Memory B cell (primary cell): ENCODE results near the gene PLCL2.
A peak's percentile ranks its signal among the peaks of the same experiment; 100 is the strongest.

ENCODE experiments used
- ATAC-seq: fragments of 150-1000 bp; cut with Tn5 transposase; 2 replicates; pipeline ENCODE4 v1.10.0; 2021; ENCODE audit warnings: low read depth, mild to moderate bottlenecking, moderate library complexity
- DNase-seq, 2 donors: peaks; one replicate each; pipeline ENCODE4 v3.0.0; 2022; ENCODE audit warnings: low spot score in 2 of 2
- H3K27ac Mint-ChIP-seq: one replicate; pipeline ENCODE4 v1.8.0; 2022; ENCODE audit warnings: mild to moderate bottlenecking, moderate library complexity, mixed read lengths
- H3K27me3 Mint-ChIP-seq: one replicate; pipeline ENCODE4 v1.8.0; 2022; ENCODE audit warnings: mixed read lengths
- H3K36me3 Mint-ChIP-seq: one replicate; pipeline ENCODE4 v1.8.0; 2022; ENCODE audit warnings: mild to moderate bottlenecking, mixed read lengths
- H3K4me1 Mint-ChIP-seq: one replicate; pipeline ENCODE4 v1.8.0; 2022; ENCODE audit warnings: mixed read lengths
- H3K4me3 Mint-ChIP-seq: one replicate; pipeline ENCODE4 v1.8.0; 2022; ENCODE audit warnings: mild to moderate bottlenecking, moderate library complexity, mixed read lengths
- H3K9me3 Mint-ChIP-seq: one replicate; pipeline ENCODE4 v1.8.0; 2022; ENCODE audit warnings: mixed read lengths

The PLCL2 gene

DNA sequence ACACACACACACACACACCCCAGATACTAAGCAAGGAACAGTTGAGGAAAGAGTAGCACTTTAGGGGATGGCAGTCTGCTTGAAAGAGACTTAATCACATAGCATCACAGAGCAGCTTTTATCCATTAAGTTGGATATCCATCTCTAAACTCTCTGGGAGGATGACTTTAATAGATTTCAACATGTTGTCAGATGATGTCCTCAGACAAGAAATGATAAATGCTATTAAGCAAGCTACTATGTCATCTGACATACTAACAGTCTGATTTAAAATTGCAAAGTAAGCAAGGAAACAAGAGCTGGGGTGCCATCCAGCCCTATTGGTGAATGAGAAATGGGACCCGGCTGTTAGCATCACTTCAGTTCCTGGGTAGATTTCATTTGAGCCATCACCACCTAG is 136.9 kb downstream of the PLCL2 start:
- H3K36me3 Mint-ChIP-seq = peaks cover 13% of the 10 kb centered on the region
- H3K27me3 Mint-ChIP-seq = no peaks in the 10 kb centered on the region
- no peak overlapping the region for H3K4me3 Mint-ChIP-seq
- peak overlapping the region; percentile 76 for H3K27ac Mint-ChIP-seq
- peaks cover 20% of the 10 kb centered on the region for H3K4me1 Mint-ChIP-seq
- DNase-seq = no peak
- ATAC-seq = no peak
- H3K9me3 Mint-ChIP-seq = no peaks in the 10 kb centered on the region

DNA sequence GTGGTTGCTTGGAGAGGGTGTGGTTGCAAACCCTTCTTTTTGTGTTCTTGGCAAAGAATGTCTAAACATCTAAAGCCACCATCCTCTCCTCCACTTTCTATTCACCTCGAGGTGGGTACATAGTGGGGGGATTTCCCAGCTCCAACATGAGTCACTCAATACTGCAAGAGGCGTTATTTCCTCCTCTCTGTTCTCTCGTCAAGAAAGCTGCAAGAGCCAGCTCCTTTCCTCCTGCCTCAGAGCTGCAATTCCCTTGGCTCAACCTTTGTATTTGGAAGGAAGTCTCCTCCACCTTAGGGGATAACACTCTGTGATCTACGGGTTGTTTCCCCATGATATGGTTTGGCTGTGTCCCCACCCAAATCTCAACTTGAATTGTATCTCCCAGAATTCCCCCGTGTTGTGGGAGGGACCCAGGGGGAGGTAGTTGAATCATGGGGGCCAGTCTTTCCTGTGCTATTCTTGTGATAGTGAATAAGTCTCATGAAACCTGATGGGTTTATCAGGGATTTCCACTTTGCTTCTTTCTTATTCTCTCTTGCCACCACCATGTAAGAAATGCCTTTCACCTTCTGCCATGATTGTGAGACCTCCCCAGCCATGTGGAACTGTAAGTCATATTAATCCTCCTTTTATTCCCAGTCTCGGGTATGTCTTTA is 138.4 kb downstream of the PLCL2 start:
- Mint-ChIP-seq H3K27ac (peak overlapping the region; percentile 94), H3K36me3 (peaks cover 12% of the 10 kb centered on the region), H3K4me3 (no peak overlapping the region), H3K4me1 (peaks cover 18% of the 10 kb centered on the region), H3K27me3 (no peaks in the 10 kb centered on the region), H3K9me3 (no peaks in the 10 kb centered on the region)
- peak; percentile 97 for ATAC-seq
- DNase-seq = peak in 1 of 2 donors; percentile 6

DNA sequence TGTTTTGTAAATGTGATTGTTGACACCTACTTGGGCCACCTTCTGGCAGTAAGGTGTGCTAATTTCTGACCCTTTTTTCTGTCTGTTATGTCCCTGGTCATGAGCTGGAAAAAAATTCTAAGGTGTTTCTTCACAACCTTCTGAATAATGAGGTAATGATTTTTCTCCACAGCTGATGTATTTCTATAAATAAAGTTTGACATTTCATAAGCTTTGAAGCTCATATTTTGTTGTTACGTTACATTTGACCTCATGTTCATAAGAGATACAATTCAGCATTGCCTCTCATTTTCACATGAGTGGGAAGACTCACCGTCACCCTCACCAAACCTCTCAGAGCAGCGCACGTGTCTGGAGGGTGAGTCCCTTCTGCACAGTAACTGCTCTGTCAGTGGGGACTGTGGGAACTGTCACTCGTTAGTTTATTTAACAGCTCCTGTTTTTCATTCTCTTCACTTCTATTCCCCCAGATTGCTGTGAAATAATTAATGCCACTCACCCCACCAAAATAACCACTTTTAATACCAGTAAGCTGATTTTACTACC is 140.9 kb downstream of the PLCL2 start:
- ATAC-seq (no peak), DNase-seq (no peak)
- no peaks in the 10 kb centered on the region for H3K9me3 Mint-ChIP-seq
- H3K4me3 Mint-ChIP-seq = no peak overlapping the region
- no peak overlapping the region for H3K27ac Mint-ChIP-seq
- H3K27me3 Mint-ChIP-seq = no peaks in the 10 kb centered on the region
- peaks cover 37% of the 10 kb centered on the region for H3K4me1 Mint-ChIP-seq
- peaks cover 12% of the 10 kb centered on the region for H3K36me3 Mint-ChIP-seq

DNA sequence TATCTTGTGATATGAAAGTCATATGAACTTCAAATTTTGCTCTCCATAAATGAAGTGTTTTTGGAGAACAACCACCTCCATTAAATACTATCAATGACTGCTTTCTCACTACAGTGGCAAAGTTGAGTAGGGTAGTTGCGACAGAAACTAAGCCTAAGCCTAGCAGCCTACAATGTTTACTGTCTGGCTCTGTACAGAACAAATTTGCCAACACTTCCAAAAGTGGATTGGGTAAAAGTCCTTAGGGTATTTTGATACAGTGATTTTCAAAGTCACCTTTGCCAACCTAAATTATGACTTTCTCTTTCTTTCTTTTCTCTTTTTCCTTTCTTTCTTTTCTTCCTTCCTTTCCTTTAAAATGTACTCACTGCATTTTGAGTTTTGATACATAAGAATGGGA is 142.6 kb downstream of the PLCL2 start:
- H3K27me3 Mint-ChIP-seq = no peaks in the 10 kb centered on the region
- peaks cover 38% of the 10 kb centered on the region for H3K4me1 Mint-ChIP-seq

DNA sequence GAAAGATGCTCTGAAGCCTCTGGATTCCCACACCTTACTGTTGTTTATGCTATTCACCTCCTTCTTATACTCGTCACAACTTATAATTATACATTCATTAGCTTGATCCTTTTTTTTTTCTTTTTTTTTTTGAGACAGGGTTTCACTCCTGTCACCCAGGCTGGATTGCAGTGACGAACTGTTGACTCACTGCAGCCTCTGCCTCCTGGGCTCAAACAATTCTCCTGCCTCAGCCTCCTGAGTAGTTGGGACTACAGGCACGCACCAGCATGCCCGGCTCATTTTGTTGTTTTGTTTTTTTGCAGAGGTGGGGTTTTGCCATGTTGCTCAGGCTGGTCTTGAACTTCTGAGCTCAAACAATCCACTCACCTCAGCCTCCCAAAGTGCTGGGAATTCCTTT is 143.6 kb downstream of the PLCL2 start:
- H3K4me1 Mint-ChIP-seq = peaks cover 33% of the 10 kb centered on the region
- DNase-seq (no peak), ATAC-seq (no peak)
- peaks cover 3% of the 10 kb centered on the region for H3K36me3 Mint-ChIP-seq
- no peaks in the 10 kb centered on the region for H3K9me3 Mint-ChIP-seq
- no peaks in the 10 kb centered on the region for H3K27me3 Mint-ChIP-seq
- peak overlapping the region; percentile 6 for H3K27ac Mint-ChIP-seq
- H3K4me3 Mint-ChIP-seq = no peak overlapping the region

More for the DNA sequence above, 142.6 kb downstream of the PLCL2 start:
- ATAC-seq (no peak), DNase-seq (no peak)
- peak overlapping the region; percentile 15 for H3K27ac Mint-ChIP-seq
- H3K4me3 Mint-ChIP-seq = no peak overlapping the region
- H3K36me3 Mint-ChIP-seq = peaks cover 7% of the 10 kb centered on the region
- no peaks in the 10 kb centered on the region for H3K9me3 Mint-ChIP-seq

DNA sequence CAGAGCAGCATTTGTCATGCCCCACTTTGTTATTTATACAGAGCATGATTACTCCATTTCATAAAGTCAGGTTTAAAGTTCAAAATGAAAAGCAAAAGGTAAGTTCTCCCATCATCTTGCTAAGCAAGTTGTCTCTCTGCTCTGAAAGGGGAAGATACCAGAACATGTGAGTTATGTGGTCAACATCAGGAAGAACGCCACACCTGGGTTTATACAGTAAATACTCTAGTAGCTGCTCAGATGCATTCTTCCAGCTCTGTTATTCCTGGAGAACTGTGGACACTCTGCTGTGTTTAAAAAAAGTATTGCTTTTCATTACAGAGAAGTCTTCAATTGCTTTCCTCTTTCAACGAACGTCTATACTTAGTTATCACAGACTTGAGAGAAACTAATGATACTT is 145.7 kb downstream of the PLCL2 start:
- DNase-seq = peak in 1 of 2 donors; percentile 19
- Mint-ChIP-seq H3K27me3 (no peaks in the 10 kb centered on the region), H3K9me3 (no peaks in the 10 kb centered on the region), H3K27ac (peak overlapping the region; percentile 71), H3K4me3 (peak overlapping the region; percentile 21), H3K4me1 (peaks cover 40% of the 10 kb centered on the region), H3K36me3 (peaks cover 7% of the 10 kb centered on the region)
- ATAC-seq = peak; percentile 87

DNA sequence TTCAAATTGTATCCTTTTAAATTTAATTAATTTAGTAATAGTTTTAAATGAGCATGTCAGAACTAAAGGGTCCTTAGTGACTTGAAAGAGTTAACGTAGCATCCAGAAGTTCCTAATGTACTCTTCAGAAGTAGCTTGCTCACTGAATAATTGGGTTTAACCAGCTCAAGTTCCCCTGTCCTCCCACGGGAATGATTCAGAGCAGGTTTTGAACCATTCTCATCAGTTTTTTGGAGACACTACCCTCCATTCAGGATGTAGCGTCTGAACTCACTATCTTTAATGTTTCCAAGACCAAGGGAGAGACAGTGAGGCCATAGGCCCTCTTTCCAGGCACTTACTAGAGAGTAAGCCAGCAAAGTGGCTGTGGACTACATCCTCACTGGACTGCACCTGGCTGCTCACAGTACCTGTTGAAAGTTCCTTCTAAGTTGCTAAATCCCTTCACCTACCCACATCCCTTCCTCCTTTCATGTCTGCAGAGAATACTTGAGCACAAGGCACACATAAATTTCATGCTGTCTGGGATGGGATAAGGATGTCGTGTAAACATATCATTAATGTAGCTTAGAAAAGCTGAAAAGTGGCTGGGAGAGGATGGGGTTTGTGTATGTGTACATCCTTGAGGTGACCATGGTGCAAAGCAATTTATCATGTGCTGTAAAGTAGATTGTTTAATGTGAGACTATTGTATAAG is 146.3 kb downstream of the PLCL2 start:
- DNase-seq (no peak), ATAC-seq (no peak)
- Mint-ChIP-seq H3K4me3 (no peak overlapping the region), H3K4me1 (peaks cover 41% of the 10 kb centered on the region), H3K9me3 (no peaks in the 10 kb centered on the region), H3K36me3 (peaks cover 8% of the 10 kb centered on the region), H3K27me3 (no peaks in the 10 kb centered on the region), H3K27ac (no peak overlapping the region)

DNA sequence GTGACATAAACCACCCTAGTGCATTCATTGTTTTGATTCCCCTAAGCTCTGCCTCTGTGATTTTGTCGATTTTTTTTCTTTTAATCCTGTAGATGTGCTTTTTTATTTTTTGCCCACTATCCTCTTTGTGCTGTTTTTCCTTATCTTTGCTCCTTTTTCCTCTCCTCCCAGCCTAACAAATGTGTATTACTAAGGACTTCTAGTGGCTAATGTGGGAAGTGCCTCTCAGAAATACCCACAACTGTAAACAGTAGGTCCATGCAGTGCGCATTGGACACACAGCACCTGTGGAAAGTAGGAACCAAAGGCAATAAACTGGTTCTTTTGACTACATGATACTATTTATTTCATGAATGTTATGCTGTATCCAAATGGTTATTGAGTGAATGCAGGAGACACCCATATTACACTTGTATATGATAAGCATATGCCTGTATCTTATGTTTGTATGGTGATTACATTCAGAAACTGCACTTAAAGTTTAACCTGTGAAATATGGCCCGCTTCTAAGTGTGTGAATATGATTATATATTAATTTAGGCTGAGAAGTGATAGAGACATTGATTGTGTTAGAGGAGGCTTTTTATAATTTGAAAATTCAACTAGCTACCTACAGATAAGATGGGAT is 147.8 kb downstream of the PLCL2 start:
- peaks cover 7% of the 10 kb centered on the region for H3K36me3 Mint-ChIP-seq
- no peak overlapping the region for H3K27ac Mint-ChIP-seq
- no peak for DNase-seq
- no peaks in the 10 kb centered on the region for H3K27me3 Mint-ChIP-seq
- no peaks in the 10 kb centered on the region for H3K9me3 Mint-ChIP-seq
- ATAC-seq = peak; percentile 45
- H3K4me3 Mint-ChIP-seq = no peak overlapping the region
- H3K4me1 Mint-ChIP-seq = peaks cover 40% of the 10 kb centered on the region

DNA sequence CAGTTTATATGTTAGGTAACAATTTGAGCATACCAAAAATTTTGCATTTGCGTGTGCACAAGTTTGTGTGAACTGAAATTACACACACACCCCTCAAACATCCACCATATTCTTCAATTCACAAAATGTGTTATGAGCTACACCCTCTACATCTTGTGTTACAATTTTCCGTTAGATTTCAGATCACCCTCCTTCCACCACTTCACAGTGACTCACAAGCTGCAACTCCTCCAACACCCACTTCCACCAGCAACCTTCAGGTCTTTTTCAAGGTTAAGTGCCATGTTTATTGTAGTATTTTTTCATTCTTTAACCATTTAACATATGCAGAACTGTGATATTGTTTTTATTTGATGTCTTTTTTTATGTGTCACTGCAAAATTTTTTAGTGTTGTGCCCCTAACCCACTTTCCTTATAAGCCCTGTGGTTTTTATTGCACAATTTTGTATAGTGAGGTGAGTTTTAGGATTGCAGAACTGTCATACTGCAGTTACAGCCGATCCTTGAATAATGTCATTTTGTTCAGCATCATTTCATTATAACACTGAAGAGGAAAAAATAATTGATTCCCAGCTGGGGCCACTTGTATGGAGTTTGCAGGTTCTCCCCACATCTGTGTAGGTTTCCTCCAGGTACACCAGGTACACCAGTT is 148.9 kb downstream of the PLCL2 start:
- DNase-seq (no peak), ATAC-seq (no peak)
- no peaks in the 10 kb centered on the region for H3K27me3 Mint-ChIP-seq
- peaks cover 38% of the 10 kb centered on the region for H3K4me1 Mint-ChIP-seq
- H3K9me3 Mint-ChIP-seq = no peaks in the 10 kb centered on the region
- no peak overlapping the region for H3K27ac Mint-ChIP-seq
- H3K4me3 Mint-ChIP-seq = no peak overlapping the region
- H3K36me3 Mint-ChIP-seq = peaks cover 7% of the 10 kb centered on the region

DNA sequence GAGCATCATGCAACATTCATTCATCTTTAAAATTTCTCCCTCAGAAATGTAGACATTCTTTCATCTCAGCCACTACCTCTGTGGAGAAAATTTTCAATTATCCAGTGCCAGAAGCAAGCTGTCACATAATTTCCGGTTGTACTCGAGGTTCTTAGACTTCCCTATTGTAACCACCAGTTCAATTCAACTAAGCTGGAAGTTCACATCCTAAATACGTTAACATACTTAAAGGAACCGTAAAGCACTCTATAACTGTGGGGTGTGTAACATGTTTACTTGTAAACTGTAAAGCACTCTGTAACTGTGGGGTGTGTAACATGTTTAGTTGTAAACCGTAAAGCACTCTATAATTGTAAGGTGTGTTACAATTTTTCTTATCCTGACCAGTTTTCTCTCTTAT is 150.3 kb downstream of the PLCL2 start:
- H3K4me3 Mint-ChIP-seq = no peak overlapping the region
- peaks cover 7% of the 10 kb centered on the region for H3K36me3 Mint-ChIP-seq
- H3K27me3 Mint-ChIP-seq = no peaks in the 10 kb centered on the region
- no peak overlapping the region for H3K27ac Mint-ChIP-seq
- H3K9me3 Mint-ChIP-seq = no peaks in the 10 kb centered on the region
- peaks cover 28% of the 10 kb centered on the region for H3K4me1 Mint-ChIP-seq
- ATAC-seq = no peak
- no peak for DNase-seq

DNA sequence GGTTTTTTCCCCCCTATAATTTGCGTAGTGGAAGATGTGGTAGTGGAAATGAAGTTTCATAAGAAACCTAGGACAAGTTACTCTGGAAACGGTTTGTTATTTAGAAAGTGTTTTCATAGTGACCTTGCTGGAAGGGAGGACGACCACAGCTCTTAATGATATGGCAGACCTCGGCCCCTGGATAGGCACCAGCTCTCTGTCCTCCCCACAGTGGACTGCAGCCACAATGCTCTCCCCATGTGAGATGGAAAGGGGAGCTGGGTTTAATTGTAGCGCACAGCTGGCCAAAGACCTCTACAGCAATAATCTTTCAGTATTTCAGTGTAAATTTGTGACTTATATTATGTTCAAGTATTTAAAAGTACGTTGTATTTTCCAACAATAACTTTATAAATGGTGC is 151.2 kb downstream of the PLCL2 start:
- no peaks in the 10 kb centered on the region for H3K9me3 Mint-ChIP-seq
- no peak for ATAC-seq
- peaks cover 9% of the 10 kb centered on the region for H3K36me3 Mint-ChIP-seq
- DNase-seq = no peak
- peaks cover 24% of the 10 kb centered on the region for H3K4me1 Mint-ChIP-seq
- no peaks in the 10 kb centered on the region for H3K27me3 Mint-ChIP-seq
- H3K27ac Mint-ChIP-seq = no peak overlapping the region
- H3K4me3 Mint-ChIP-seq = no peak overlapping the region

DNA sequence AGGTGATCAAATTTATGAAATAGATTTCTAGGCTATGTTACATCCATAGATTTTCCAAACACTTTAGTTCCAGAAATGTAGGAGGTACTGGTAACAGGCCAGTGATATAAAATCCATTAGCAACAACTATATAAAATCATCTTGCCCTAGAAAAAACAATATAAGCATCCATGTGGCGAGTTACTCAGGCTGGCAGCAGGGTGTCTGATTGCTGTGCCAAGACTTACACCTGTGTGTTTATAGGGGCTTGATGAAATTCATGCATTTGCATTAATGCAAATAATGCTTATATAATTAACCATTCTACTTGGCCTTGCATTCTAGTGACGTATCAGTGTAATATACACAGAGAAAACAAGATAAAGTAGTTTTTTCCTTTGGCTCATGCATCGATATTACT is 153.4 kb downstream of the PLCL2 start:
- H3K9me3 Mint-ChIP-seq = no peaks in the 10 kb centered on the region
- peaks cover 15% of the 10 kb centered on the region for H3K4me1 Mint-ChIP-seq
- H3K4me3 Mint-ChIP-seq = no peak overlapping the region
- ATAC-seq = no peak
- no peak for DNase-seq
- no peaks in the 10 kb centered on the region for H3K27me3 Mint-ChIP-seq
- no peak overlapping the region for H3K27ac Mint-ChIP-seq
- H3K36me3 Mint-ChIP-seq = peaks cover 12% of the 10 kb centered on the region

DNA sequence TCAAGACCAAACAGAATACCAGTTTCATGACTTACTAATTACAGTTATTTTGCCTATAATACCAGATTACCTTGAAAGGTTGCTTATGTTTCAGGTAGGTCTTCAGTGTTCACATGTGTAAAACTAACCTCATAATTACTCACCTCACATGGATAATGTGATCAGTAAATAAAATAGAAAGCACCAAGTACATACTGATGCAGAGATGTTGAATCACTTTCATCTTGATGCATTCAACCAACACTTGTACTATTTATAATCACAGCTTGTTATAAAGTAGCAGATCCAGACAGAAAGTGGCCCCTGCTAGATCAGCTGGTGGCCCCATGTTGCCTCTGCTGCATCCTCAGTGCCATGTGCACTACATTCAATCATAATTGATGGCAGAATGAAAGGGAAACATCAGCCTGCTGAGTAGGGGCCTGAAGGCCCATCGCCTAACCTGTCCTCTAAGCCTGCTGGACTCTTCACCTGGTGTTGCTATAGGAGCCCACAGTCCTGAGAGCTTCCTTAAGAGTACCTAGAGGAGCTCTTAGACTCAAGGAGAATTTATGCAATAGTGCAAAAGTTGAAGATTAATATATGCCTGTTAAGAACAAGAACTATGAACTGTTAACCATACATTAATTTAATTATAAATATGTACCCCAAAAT is 154.3 kb downstream of the PLCL2 start:
- ATAC-seq = no peak
- H3K27me3 Mint-ChIP-seq = no peaks in the 10 kb centered on the region
- H3K4me1 Mint-ChIP-seq = peaks cover 14% of the 10 kb centered on the region
- no peak overlapping the region for H3K4me3 Mint-ChIP-seq
- peaks cover 16% of the 10 kb centered on the region for H3K36me3 Mint-ChIP-seq
- H3K9me3 Mint-ChIP-seq = no peaks in the 10 kb centered on the region
- no peak overlapping the region for H3K27ac Mint-ChIP-seq
- DNase-seq = no peak
